DMS153 (cell line): ENCODE results near the gene ZDHHC22.
A peak's percentile ranks its signal among the peaks of the same experiment; 100 is the strongest.

Experiments
- DNase-seq: peaks from one replicate; lab custom pipeline; 2025; lab: John Stamatoyannopoulos, UW

Gene ZDHHC22

GRCh38 chr14:77126461-77126990 is 15.1 kb downstream of the ZDHHC22 start:
- DNase-seq, result no peak

DNA sequence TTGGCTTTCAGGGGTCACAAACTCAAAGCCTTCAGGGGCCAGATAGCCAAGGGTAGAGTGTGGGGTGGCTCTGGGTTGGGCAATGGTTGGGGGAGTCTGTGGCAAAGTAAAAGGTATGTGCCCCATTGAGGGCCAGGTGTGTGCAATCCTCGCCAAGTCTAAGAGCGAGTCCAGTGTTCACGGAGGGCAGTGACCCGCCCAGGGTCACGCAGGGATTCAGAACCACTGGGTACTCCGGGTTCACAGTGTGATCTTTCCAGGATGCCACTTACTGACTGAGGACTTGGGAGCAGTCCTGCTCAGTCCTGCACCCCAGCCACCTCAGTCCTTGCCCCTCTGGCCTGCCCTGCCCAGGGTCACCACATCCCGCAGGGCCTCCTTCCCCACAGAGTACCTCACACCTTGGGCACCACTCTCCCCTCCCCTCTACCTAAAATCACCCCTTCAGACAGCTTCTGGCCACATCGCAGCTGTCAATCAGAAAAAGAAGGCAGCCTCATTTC is 15.7 kb downstream of the ZDHHC22 start:
- no peak for DNase-seq

GRCh38 chr14:77125281-77125801 is 16.2 kb downstream of the ZDHHC22 start:
- no peak for DNase-seq

- DNase-seq, result no peak
Observed at GRCh38 chr14:77124345-77125280, 17.0 kb downstream of the ZDHHC22 start.

DNA sequence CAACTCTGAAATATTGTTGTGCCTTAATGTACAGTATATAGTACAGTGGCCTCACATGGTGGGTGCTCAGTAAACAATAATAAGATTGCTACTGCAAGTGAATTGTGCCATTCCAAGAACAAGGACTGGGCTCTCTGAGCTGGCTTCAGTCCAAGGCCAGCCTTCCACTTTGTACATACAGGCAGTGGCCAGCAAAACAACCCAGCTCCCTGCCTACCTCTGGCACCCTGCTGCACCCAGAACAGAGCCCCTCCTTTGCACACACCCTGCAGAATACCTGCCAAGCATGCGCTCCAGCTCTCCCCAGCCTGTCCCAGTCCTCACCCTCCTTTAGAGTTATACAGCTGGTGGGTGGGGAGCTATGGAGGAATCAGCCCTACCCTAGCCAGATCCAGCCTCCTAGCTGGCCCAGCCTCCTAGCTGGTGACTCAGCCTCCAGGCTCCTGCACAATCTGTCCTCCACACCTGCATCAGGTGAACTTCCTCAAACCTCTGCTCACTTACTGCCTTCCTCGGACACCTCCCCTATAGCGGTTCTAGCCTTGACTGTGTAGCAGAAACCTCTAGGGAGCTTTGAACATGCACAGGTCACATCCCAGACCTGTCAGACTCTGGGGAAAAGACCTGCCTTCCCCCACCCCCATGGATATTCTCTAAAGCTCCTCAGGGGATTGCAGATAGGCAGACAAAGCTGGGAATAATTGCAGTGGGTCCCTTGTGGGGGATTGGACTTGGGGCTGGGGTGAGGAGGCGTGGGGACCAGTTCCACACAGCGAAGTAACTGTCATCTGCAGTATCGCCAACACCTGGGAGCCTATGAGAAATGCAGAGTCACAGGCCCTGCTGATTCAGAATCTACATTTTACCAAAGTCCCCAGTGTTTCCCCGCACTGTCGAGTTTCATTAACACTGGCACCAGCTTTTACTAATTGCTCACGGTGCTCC is 17.9 kb downstream of the ZDHHC22 start:
- DNase-seq, result peak; percentile 83

DNA sequence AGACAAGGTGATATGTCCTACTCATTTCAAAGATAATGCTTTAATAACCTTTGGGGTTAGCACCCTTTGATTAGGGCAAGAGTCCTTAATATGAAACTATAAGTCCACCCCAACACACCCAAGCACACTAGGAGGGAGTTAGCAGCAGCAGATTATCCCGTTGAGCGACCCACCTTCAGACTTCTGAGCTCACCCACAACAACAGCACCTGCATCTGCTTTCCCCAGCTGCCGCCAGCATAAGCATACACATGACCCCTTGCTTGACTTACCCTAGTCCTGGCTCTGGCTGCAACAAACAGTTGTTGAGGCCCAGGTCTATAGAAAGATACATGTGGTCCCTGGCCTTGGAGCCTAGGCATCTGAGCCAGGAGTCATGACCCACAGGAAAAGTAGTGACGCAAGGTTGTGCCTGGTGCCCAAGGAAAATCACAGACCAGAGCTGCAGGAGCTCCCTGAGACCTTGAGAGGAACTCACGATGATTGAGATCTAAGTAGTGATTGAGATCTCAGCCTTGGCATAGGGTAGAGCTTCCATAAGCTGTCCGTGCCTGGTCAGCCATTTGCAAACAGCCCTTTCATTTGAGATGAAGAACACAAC is 19.0 kb downstream of the ZDHHC22 start:
- no peak for DNase-seq

GRCh38 chr14:77120771-77121743 is 20.5 kb downstream of the ZDHHC22 start:
- DNase-seq, result no peak

GRCh38 chr14:77119851-77120250 is 21.7 kb downstream of the ZDHHC22 start:
- no peak for DNase-seq

GRCh38 chr14:77116172-77116817 is 25.3 kb downstream of the ZDHHC22 start:
- DNase-seq, result no peak

- no peak for DNase-seq
Observed at GRCh38 chr14:77114609-77115008, 27.0 kb downstream of the ZDHHC22 start.

GRCh38 chr14:77113644-77114043 is 27.9 kb downstream of the ZDHHC22 start:
- DNase-seq, result no peak

DNA sequence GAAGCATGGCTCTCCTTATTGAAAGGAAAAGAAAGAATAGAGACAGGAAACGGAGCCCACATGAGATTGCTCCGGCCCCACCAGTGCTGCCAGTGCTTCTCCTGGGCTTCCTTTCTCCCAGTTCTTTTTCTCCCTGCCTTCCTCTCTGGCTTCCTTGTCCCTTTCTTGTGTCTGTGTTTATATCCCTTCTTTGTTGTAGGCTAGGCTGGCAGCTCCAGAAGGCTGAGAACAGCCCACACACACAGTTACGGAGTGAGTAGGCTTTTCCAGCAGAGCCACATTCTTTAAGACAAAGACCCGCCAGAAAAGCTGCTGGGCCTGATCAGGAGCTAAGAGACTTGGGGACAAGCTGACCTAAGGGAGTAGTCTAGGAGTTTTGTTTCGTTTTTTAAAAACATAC is 30.6 kb downstream of the ZDHHC22 start:
- DNase-seq, result no peak

GRCh38 chr14:77110286-77110685 is 31.3 kb downstream of the ZDHHC22 start:
- DNase-seq, result no peak

- DNase-seq, result no peak
Observed at GRCh38 chr14:77109656-77110055, 31.9 kb downstream of the ZDHHC22 start.

DNA sequence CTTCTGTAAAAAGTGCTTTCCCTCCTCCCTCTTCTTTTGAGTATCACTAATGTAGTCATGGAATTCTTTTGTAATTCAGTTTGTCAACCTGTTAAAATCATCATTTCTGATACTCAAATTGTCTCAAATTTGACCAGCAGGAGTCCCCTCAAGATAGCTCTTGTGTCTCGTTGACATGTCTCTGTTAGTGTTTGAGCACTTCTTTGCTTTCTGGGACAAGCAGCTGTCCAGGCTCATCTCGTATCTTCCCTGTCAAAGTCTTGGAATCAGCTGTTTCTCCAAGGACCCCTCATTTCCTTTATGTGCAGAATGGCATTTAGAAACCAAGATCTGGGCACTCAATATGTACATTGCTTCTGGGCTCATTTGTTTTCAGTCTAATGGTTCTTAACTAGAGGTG is 32.8 kb downstream of the ZDHHC22 start:
- DNase-seq, result no peak

DNA sequence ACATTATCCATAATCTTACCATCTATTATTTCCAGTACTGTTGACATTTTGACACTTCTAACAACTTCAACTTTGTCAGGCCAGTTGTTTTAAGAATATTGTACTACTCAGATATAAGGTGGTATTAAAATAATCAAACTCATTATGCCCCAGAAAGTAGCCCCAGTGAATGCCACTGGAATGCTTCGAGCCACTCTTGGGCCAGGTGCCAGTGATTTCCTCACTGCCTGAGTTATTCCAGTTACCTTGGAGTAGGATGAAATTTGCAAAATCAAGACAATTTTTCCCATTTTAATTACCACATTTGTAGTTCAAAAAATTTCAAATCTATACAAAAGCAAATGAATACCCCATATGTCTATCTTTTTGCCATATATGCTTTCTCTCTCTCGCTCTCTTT is 34.4 kb downstream of the ZDHHC22 start:
- DNase-seq, result no peak

DNA sequence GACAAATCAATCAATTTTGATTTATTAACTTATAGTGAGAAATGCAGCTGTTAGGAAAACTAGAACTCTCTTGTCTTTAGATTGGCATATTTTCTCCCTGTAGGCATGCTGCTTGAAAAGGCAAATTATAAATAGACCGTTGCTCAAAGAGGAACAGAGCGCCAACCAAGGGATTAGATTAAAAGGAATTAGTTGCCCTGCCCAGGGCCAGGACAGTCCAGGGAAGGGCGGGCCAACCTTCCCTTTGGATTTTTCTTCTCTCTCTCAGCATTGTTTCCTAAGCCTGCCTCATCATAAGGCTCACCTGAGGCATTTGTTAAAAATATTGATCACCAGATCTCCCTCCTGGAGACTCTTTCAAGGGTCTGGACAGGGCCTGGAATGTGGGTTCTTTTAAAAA is 34.9 kb downstream of the ZDHHC22 start:
- DNase-seq, result no peak

DNA sequence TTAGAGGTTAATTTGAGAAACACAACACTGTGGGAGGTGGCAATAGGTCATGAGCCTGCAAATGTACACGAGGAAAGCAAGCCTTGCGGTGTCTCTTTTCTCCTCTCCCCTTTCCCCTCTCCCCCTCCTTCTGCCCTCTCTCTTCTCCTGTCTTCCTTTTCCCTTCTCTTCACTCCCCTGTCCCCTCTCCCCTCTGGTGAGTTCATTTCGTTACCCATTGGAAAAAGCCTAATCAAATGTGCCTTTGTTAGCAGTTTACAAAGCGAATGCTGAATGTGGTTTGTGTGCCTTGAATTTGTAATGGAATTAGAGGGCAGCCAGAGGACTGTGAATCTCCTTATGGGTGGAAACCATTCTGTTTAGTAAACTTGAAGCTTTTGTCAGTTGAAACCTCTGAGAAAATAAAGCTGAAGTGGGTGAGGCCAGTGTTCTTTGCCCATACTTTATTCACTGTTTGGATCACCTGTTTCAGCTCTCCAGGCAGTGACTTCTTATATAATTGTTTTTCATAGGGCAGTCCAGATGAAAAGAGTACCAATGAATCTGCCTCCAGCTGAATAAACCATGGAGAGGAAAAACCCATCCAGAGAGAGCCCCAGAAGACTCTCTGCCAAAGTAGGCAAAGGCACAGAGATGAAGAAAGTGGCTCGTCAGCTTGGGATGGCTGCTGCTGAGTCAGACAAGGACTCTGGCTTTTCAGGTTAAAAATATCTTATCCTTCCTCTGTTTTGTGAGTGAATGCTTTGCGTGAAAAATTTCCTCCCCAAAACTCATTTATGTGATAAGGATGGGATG is 36.2 kb downstream of the ZDHHC22 start:
- no peak for DNase-seq

DNA sequence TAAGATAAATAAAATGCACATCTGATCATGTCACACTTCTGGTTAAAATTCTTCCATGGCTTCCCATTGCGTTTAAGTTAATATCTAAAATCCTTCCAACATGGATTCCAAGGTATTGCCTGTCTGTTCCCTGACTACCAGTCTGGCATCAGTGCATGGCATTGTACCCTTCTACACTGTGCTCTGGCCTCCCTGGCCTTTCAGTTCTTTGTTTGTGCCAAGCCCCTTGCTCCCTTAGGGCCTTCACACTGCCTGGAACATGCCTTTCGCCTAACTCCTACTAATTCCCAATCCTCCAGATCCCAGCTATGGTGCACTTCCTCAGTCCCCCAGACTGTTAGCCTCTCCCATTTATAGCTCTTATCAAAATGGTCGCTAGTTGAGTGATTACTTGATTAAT is 37.2 kb downstream of the ZDHHC22 start:
- DNase-seq, result no peak
